Activated CD4-positive, alpha-beta T cell treated with anti-CD3 and anti-CD28 coated beads, Interleukin-2, amount 50 U/mL, for 16 hours (primary cell): ENCODE data around the gene DPP3.
A peak's percentile ranks its signal among the peaks of the same experiment; 100 is the strongest.

Experiments used
- DNase-seq: peaks from one replicate; pipeline ENCODE4 v3.0.0-alpha.2; 2020

The DPP3 gene

DNA sequence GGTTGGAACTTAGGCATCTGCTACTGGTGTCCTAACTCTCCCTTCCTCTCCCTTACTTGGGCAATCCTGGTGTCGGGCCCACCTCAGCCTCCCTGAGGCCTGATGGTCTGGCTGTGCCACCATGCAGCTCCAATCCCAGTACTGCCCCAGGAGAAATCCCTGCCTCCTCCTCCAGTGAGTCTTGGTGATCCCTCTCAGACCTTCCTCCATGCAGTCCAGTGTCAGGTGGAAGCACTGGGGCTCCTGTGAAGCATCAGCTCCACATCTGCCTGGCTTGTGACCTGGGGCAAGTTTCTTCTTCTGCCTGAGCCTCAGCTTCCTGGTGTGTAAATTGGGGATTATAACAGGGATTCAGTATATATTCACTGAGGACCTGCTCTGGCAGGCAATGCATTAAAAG is 15.3 kb upstream of the DPP3 start:
- DNase-seq: no peak

DNA sequence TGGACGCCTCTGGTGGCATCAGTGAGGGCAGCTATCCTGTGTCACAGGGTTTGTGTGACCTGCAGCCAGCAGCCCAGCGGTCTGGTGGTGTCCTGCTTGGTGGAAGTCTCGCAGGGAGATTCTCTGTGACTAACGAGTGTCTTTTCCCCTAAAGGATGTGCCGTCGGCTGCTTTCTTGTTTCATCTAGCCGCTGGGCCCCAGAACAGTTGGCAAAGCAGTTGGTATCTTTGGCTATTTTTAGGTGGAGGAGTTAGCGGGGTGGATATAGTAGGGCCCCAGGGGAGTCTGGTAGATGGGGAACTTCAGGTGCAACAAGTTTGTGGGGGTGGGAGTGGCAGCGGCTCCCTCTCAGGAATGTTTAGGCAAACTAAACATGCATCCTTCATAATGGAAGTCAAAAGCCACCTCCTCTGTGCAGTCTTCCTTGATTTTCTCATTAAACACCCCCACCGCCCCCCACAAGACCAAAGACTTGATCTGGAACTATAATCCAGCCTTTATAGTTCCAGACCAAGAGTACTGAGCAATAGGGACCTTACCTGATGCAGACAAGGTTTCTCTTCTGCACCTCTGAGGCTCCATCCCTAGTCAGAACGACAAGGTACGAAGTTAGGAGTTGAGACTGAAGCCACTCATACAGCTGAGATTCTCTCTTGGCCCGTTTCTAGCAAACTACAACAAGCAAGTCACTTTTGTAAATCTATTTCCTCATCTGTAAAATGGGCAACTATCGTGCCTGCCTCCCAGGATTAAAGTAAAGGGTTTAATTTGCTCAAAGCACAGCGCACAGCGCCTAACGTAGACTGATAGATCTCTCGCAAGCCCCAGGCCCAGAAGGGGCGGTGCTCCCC is 14.6 kb upstream of the DPP3 start:
- no peak for DNase-seq

DNA sequence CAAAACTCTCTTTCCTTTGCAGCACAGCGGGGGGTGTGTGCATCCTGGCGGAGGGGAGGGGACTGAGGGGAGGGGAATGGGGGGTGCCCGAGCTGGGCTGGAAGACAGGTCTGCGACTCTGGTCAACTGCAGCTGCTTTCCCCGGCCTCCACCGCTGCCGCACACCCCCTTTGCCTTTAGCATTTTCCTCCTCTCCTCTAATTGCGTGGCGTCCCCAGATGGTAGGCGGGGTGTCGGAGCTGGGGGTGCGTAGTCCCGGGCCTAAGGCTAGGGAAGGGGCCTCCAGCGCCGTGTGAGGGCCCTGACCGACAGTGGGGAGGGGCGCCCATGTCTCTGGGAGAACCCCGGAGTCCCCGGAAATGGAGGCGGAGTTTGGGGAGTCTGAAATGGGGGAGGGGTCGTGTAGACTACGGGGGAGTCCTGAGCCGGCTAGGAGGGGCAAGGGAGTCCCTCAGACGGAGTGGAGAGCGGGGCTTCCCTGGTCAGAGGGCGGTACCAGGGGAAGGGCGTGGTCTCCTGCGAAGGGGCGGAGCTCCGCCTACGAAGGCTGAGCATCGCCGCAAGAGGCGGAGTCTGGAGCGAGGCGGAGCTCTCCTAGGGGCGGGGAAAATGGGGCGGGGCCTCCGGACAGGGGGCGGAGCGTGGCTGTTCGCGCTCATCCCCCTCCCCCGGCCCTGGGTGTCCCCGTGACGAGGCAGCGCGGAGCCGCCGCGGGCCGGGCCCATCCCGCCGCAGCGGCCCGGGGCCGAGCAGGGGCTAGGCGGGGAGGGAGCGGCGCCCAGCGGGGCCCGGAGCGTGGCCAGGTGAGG is 13.8 kb upstream of the DPP3 start, which contains the start of gene PELI3:
Gene PELI3, plus strand, starts transcription at position 681 of the 809 bp plus-strand sequence. CDS start 1,224 bp downstream, outside the sequence.
- DNase-seq: peak; percentile 94

DNA sequence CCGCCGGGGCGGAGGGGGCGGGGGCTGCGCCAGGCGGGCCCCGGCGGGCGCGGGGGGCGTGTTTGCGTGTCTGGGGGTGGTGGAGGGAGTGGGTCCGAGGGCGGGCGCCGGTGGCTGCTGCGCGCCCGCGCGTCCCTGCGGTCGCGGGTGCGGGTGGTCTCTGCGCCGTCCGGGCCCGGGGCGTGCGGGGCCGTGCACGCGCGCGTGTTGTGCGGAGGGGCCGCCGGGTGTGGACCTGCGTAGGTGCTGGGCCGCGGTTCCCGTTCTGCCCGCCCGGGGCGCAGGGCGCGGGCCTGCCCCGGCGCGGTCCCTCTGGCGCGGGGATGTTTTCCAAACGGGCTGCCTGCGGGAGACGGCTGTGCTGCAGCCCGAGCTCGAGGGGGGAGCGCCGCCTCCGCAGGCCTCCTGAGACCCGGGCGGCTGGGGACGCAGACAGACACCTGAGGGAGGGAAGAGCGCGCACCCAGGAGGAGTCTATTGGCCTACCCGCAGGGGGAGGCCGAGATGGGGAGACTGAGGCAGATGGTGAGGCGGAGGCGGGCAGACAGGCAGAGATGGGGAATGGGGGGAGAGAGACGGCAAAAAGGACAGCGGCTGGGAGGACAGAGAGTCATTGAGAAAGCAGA is 13.1 kb upstream of the DPP3 start:
- no peak for DNase-seq

DNA sequence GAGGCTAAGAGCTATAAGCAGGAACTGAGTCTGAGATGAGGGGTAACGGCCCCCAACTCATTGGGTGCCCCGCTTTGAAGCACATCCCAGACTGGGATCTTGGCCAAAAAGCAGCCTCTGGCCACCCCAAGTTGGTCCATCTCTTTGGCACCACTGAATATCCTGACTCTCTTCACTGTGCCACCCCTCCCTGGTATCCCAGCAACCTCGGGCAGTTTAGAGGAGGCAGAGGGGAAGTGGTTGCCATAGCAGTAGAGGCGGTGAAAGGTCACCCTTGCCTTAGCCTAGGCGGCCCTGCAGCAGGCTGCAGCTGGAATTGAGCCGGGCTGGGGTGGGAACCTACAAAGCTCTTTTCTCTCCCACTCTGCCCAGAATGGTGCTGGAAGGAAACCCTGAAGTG is 12.5 kb upstream of the DPP3 start:
- DNase-seq: no peak

DNA sequence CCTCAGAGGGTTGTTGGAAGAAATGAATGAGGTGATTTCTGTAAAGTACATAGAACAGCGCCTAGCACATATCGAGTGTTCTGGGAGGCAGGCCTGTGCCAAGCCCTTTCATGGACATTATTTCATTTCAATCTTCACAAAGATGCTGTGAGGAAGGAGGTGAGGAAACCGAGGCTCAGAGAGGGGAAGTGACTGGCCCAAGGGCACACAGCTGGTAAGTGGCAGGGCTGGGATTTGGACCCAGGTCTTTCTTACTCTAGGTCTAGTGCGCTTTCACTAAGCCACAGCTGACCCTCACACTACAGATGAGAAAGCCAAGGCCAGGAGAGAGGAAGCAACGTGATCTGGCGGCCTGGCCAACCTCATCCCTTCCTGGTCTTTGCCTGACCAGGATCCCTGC is 11.5 kb upstream of the DPP3 start:
- no peak for DNase-seq

DNA sequence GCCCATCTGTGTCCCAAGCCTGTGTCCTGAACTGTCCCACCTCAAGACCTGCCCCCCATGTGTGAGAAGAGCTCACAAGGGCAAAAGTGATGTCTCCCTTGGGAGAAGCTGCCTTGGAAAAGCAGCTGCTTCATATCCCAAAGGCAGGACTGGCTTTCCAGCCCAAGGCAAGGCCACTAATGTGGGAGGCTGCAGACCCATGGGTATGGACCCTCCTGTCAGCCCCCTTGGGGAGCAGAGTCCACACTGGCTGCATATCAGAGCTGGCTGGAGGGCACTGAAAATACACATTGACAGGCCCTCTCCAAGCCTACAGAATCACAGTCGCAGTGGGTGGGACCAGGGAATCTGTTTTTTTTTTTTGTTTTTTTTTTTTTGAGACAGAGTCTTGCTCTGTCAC is 10.8 kb upstream of the DPP3 start:
- no peak for DNase-seq

DNA sequence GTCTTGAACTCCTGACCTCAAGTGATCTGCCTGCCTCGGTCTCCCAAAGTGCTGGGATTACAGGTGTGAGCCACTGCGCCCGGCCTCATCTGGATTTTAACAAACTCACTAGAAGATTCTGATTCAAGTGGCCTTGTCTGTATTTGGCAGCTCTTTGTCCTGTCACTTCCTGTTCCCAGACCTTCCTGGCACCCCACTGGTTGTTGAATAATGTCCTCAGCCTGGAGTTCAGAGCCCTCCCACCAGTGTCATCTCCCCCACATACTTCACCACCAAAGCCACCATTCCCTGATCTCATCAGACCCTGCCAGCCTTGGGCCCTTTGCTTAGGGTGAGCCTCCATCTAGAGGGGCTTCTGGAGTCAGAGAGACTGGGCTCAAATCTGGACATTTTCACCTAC is 10.2 kb upstream of the DPP3 start:
- DNase-seq: no peak

DNA sequence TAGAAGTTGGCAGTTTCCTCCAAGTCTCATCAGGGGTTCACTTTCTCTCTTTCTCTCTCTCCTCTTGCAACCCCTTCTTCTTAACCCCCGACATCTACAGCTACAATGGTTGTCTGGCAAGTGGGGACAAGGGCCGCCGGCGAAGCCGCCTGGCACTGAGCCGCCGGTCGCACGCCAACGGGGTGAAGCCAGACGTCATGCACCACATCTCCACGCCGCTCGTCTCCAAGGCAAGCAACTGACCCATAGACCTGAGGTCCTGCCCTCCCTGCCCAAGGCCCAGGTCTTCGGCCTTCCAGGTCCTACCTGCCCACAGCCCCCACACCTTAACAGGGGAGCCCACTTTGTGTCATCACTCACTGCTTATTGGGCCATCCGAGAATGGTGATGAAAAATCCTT is 9.1 kb upstream of the DPP3 start:
- no peak for DNase-seq

DNA sequence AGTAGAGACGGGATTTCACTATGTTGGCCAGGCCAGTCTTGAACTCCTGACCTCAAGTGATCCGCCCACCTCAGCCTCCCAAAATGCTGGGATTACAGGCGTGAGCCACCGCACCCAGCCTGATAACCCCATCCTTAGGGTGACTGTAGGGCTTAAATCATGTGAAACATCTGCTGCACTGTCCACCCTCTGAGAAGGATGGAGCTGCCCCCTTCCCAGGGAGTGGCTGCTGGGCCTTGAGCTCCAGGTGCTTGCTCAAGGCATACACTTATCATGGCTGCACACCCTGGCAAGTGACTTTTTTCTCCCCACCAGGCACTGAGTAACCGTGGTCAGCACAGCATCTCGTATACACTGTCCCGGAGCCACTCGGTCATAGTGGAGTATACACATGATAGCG is 8.2 kb upstream of the DPP3 start:
- no peak for DNase-seq

DNA sequence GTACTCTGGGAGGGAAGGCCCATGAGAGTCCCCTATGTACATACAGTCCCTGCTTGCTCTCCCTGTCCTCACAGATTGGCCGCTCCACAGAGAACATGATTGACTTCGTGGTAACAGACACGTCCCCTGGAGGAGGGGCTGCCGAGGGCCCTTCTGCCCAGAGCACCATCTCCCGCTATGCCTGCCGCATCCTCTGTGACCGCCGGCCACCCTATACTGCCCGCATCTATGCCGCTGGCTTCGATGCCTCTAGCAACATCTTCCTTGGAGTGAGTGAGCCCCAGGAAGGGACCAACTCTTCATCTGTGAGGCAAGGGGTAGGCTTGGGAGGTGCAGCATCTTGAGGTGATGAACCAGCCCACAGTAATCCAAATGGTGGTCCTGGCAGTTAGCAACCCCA is 7.1 kb upstream of the DPP3 start:
- DNase-seq: no peak

DNA sequence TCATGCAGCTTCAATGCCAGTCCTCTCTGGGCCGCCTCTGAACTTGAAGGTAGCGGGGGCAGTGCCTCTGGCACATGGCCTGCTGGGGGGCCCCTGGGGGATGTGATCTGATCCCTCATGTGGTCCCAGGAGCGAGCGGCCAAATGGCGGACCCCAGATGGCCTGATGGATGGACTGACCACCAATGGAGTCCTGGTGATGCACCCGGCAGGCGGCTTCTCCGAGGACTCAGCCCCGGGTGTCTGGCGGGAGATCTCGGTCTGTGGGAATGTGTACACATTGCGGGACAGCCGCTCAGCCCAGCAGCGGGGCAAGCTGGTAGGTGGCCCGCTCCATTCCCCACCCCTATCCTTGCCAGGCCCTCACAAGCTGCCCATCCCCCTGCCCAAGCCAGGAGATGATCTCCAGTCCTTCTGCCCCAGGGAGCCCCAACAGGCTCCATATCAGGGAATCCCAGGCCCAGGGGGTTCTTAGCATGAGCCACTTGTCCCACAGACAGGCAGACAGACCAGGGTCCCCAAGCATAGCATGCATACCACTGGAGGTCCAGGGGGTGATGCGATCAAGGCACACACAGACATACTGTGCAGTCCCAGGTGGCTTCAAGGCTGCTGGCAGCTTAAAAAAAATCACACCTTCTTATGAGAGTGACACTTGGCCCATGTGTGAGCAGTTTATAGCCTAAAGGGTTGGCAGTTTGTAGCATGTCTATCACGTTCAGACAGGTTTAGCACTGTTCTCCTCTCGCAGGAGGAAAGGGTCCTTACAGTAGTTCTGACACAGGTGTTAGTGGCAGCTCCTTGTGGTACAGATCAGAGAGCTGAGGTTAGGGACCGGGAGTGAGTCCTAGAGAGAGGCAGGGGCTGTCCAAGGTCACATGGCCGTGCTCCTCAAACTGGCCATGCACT is 6.4 kb upstream of the DPP3 start:
- DNase-seq: no peak

DNA sequence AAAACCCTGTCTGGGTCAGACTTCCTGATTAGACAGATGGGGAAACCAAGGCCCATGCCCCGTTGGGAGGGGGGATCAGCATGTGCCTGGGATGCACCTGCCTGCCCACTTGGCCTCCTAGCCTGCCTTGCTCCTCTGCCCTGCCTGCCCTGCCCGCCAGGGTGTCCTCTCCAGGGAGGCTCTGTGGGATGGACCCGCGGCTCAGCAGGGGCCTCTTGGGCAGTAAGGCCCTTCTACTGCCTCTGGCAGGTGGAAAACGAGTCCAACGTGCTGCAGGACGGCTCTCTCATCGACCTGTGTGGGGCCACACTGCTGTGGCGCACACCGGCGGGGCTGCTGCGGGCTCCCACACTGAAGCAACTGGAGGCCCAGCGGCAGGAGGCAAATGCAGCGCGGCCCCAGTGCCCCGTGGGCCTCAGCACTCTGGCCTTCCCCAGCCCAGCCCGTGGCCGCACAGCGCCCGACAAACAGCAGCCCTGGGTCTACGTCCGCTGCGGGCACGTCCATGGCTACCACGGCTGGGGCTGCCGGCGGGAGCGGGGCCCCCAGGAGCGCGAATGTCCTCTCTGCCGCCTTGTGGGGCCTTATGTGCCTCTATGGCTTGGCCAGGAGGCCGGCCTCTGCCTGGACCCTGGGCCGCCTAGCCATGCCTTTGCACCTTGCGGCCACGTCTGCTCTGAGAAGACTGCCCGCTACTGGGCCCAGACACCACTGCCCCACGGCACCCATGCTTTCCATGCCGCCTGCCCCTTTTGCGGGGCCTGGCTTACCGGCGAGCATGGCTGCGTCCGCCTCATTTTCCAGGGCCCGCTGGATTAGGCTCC is 4.7 kb upstream of the DPP3 start:
- no peak for DNase-seq

DNA sequence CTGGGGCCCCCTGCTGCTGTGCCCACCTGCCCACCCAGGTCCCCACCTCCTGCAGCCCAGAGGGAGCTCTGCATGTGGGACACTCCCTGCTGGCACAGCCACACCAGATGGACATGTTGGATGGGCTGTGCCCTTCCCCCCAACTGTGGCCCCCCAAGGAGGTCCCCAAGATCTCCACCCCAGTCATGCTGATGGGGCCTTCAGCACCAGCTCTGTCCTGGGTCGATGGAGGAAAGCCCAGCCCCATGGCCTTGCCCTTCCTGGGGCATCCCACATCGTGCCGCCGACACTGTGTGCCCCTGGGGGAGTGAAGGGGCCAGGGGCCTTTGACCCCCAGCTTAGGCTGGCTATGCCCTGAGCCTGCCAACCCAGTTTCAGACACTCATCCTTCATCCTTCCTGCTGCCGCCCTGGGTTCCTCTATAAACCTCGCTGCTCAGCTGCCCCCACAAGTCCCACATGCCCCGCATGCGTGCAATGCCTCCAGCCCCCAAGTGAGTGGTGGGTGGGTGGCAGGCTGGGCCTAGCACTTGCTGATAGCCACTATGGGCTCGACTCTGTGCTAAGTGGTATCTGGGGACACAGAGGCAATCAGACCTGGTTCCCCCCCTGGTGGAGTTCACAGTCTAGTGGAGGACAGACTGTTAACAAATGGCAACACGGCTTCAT is 3.9 kb upstream of the DPP3 start:
- DNase-seq: no peak

DNA sequence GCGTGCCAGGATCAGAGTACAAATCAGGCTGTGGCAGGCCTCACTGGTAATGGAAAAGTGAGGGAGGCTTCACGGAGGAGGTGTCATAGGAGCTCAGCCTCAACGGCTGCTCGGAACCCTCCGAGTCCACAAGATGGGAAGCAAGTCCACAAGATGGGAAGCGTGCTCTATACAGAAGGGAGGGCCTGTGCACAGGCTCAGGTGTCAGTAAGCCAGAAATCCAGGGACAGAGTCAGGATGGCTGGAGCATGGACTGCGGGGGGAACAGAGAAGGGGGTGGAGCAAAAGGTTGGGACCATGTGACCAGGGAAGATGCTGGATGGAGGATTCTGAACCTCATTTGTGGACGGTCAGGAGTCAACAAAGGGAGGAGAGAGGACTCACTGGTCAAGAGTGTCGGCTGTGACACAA is 3.4 kb upstream of the DPP3 start:
- no peak for DNase-seq

DNA sequence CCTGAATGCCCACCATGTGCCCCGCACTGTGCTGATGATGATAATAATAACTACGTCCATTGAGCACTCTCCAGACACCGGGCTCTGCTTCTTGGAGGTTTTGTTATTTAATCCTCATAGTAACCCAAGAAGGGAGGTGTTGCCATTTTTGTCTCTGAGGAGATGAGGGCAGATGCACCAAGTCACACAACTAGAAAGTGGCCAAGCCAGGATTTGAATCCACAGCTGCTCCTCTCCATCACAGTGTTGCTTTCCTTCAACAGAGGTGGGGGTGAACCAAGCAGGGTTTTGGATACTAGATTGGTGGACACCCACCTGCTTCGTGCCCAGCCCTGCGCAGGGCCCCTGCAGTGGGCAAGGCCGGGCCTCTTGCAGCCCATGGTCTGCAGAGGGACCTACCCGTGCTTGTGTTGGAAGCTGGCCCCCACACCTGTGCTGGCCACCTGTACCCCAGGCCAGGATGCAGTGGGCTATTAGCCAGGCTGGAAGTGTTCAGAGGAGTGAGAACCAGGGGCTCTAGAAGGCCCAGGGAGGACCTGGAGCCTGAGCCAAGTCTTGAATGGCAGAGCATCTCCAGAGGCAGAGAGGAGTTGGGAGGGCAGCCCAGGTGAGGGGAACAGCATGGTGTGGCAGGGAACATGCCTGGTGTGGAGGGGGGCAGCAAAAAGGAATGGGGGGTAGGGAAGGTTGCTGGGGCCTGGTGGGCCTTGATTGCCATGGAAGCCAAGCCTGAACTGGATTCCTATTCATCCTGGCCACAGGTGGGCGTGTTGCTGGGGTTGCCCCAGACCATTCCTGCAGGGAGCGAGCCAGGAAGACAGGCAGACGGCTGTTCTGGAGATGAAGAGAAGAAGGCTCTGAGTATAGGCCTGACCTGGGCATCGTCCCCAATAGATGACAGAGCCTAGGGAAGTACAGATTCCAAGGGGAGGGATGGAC is 2.7 kb upstream of the DPP3 start:
- no peak for DNase-seq

DNA sequence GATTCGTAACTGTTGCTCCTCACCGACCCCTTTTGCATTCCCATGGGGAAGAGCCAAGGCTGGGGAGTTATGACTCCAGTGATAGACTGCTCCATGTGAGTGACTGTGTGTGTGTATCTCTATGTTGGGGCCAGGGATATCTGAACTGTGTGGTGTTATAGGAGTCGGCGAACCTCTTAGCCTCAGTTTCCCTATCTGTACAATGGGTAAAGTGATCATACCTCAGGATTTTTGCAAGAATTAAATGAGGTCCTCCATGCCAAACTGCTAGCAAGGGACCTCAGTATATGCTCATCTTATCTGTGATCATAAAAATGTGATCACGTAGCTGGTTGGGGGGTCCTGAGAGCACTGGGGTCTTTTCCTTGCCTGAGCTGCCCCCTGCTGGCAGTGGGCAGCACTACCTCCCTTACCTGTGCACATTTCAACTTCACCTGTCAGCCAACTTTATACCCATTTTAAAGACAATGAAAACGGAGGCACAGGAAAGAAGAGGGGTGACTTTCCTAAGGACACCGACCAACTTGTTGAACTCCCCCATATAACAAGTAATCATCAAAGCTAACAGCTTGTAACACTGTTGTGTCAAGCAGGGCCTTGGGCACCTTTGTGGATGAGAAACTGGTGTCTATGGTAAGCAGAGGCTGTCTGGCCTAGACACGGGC is 1.4 kb upstream of the DPP3 start:
- no peak for DNase-seq

DNA sequence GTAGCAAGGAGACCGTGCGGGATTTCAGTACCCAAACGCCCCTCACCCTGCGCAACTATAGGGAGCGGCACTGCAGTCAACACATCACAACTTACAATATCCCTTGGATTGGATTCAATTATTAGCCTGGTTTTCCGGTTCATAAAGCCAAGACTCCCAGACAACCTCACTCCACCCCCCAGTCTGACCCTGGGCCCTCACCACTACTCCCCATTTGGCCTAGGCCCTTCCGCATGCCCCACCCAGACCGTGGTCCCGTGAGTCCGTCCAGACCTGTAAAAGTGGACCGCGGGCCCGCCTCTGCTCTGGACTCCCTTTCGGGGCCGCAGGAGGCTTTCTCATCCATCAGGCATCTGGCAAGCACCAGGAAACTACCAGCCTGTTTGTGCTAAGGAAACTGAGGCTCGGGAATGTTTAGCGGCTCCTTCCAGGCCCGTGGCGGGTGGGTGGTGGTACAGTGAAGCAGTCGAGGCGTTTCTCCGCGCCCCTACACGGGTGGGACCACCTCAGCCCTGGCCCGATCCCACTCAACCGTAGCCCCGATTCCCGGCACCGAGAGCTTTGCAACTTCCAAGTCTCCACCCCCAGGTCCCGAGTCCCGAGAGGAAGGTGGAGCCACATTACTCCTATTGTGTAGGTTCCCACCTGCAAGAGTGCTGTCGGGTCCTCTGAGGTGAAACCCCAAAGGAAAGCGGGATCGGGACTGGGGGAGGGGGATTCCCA is 679 bp upstream of the DPP3 start:
- no peak for DNase-seq
